GM18502 (cell line): Measurements from ENCODE around the gene ZBTB32.
"Not testable (repeated sequence)": the region's sequence is repeated elsewhere in the genome, so short reads cannot be mapped to it uniquely, and the experiment has no call there.

Source experiments
- ATAC-seq: cut with Tn5 transposase; IDR thresholded peaks from one replicate; pipeline ENCODE4 v1.9.1; 2021; ENCODE audit warnings: mild to moderate bottlenecking; ENCODE audit not compliant: unreplicated experiment, poor library complexity

Gene ZBTB32

GRCh38 chr19:35718345-35719041, 14.1 kb downstream of the ZBTB32 start:
- peak; percentile 9 for ATAC-seq

GRCh38 chr19:35719402-35720162, 15.2 kb downstream of the ZBTB32 start:
- no peak for ATAC-seq

- no peak for ATAC-seq
These were observed 15.8 kb downstream of the ZBTB32 start for GRCh38 chr19:35720163-35720524.

GRCh38 chr19:35720648-35721047, 16.3 kb downstream of the ZBTB32 start:
- ATAC-seq: no peak

GRCh38 chr19:35721374-35721773, 17.0 kb downstream of the ZBTB32 start:
- ATAC-seq: no peak

GRCh38 chr19:35722461-35722860, 18.1 kb downstream of the ZBTB32 start:
- no peak for ATAC-seq

- no peak for ATAC-seq
These were observed 18.5 kb downstream of the ZBTB32 start for GRCh38 chr19:35722897-35723296.

- ATAC-seq: no peak
These were observed 19.3 kb downstream of the ZBTB32 start for GRCh38 chr19:35723671-35724070.

GRCh38 chr19:35724132-35724531, 19.8 kb downstream of the ZBTB32 start:
- not testable (repeated sequence) for ATAC-seq

- ATAC-seq: no peak
These were observed 20.2 kb downstream of the ZBTB32 start for GRCh38 chr19:35724560-35724959.

GRCh38 chr19:35725216-35725861, 21.0 kb downstream of the ZBTB32 start:
- no peak for ATAC-seq

GRCh38 chr19:35727053-35727955, 22.9 kb downstream of the ZBTB32 start:
- no peak for ATAC-seq

GRCh38 chr19:35727956-35728706, 23.8 kb downstream of the ZBTB32 start:
- no peak for ATAC-seq

GRCh38 chr19:35729021-35729420, 24.7 kb downstream of the ZBTB32 start:
- no peak for ATAC-seq

GRCh38 chr19:35729763-35730162, 25.4 kb downstream of the ZBTB32 start:
- no peak for ATAC-seq

- ATAC-seq: no peak
These were observed 26.0 kb downstream of the ZBTB32 start for GRCh38 chr19:35730326-35730725.

- no peak for ATAC-seq
These were observed 27.0 kb downstream of the ZBTB32 start for GRCh38 chr19:35731353-35731752.

- no peak for ATAC-seq
These were observed 27.5 kb downstream of the ZBTB32 start for GRCh38 chr19:35731779-35732405.

- ATAC-seq: no peak
These were observed 28.3 kb downstream of the ZBTB32 start for GRCh38 chr19:35732540-35733179.
